GM10266 (cell line): ENCODE measurements around the gene BAIAP2.

ENCODE experiments used
- DNase-seq: peaks from one replicate; pipeline ENCODE4 v3.0.0; 2012; ENCODE audit errors: extremely low spot score
- CTCF ChIP-seq: IDR thresholded peaks from 2 replicates; pipeline ENCODE4 v1.5.1; 2012; ENCODE audit warnings: mild to moderate bottlenecking, low read depth; ENCODE audit not compliant: control insufficient read depth, insufficient read depth; ENCODE audit errors: missing control alignments

BAIAP2 gene

GRCh38 chr17:81031566-81032550 lies 3.1 kb upstream of the BAIAP2 start:
- DNase-seq, result no peak
- TF ChIP-seq CTCF, result no peak

GRCh38 chr17:81032641-81033480 lies 2.1 kb upstream of the BAIAP2 start:
- no peak for TF ChIP-seq CTCF
- no peak for DNase-seq

- TF ChIP-seq CTCF, result no peak
- no peak for DNase-seq
Observed at GRCh38 chr17:81033535-81034167, 1.3 kb upstream of the BAIAP2 start.

DNA sequence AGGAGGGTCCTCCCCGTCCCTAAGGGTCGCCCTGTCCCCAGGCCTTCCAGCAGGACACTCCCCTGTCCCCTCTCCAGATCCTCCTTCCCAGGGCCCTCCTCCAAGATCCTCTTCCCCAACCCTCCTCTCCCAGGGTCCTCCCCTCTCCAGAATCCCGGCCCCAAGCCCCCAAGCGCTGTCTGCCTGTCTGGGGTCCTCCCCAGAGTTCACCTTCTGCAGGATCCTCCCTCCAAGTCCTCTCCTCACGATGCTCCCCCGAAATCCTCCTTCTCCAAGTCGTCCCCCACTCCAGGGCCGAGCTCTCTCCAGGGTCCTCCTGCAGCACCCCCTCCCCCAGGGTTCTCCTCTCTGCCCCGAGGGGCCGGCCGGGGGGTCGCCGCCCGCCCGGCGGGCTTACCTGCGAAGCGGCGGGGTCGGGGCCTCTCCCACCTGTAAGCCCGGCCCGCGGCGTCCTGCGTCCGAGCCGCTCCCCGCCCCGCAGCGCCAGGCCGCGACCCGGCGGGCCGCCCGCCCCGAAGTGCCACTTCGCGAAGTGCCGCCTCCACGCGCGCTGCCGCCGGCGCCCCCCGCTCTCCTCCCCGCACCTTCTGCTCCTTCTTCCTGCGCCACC lies 678 bp upstream of the BAIAP2 start:
- no peak for TF ChIP-seq CTCF
- DNase-seq, result no peak

- no peak for TF ChIP-seq CTCF
- DNase-seq, result no peak
Observed at GRCh38 chr17:81035521-81036196, 708 bp downstream of the BAIAP2 start.

DNA sequence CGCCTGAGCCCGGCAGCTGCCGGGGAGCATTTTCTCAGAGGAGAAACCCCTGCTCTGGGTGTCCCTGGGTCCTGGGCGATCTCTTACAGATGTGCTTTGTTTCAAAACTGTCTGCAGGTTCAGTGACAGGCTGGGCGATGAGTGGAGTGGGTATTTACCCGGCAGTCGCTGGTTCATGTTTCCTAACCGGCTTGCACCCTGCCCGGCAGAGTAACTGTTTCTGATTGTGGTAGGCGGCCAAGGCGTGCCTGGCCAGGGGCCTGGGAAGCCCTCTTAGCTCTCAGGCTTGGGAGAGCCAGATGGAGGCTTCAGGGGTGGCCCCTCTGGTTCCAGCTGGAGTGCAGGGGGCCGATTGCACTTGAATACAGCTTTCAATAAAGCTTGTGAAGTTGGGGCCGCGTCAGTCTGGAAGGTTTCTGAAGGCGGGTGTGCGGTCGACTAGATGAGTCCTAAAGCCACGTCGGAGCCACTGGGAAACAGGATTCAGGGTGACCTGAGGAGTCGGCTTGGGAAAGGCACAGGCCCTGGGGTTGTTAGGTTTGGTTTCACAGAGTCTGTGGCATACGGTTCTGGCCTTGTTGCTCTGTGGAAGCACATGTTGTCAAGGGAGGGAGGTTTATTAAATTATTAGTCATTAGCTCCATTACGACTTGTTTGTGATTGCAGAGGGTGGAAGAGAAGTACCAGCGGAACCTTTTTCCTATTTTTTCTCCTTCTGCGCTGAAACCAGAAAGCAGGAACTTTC lies 1.4 kb downstream of the BAIAP2 start:
- TF ChIP-seq CTCF, result no peak
- DNase-seq, result no peak
